ENCODE data around the gene PSAP. TPM values are rescaled to one million over a fixed set of nuclear protein-coding genes. Genes with fewer than 3 reads are reported as not detected.
"Not testable (repeated sequence)": the region's sequence is repeated elsewhere in the genome, so short reads cannot be mapped to it uniquely, and the experiment has no call there.

Gene PSAP
- total RNA-seq = 1,000 to 10,000 TPM; 1,144 to 1,344 TPM

DNA sequence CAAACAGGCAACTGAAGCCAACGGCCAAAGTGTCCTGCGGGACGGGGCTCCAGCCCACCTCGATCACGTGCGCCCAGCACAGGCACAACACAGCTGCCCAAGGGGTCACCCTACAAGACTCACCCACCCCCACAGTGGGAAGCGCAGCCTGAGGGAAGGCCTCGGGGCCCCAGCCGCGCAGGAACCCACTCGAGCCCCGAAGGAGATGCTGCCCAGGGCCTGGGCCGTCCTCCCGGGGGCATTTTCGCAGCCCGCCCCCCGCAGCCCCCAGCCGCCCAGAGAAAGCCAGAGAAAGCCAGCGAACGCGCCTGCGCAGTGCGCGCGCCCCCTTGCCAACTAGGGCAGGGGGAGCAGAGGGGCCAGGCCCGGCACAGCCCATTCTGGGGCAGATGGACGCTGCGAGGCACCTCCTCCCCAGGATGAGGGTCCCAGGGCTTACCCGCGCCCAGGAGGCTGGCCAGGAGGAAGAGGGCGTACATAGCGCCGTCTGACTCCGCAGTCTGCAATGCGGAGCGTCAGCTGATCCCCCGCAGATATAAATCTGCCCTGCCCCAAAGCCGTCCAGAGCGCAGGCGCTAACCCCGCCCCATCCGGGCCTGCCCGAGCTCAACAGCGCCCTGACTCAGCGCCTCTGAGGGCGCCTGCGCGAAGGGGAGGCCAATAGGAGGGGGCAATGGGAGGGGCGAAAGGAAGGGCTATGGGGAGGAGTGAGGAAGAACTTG, at the start of gene PSAP:
Gene PSAP, minus strand, starts transcription at position 509 of the 722 bp plus-strand sequence. Its CDS starts 30 bp downstream, at position 479.
- no peaks in the 10 kb centered on the region for H3K9me3 ChIP-seq
- TF ChIP-seq, protein P1, sequence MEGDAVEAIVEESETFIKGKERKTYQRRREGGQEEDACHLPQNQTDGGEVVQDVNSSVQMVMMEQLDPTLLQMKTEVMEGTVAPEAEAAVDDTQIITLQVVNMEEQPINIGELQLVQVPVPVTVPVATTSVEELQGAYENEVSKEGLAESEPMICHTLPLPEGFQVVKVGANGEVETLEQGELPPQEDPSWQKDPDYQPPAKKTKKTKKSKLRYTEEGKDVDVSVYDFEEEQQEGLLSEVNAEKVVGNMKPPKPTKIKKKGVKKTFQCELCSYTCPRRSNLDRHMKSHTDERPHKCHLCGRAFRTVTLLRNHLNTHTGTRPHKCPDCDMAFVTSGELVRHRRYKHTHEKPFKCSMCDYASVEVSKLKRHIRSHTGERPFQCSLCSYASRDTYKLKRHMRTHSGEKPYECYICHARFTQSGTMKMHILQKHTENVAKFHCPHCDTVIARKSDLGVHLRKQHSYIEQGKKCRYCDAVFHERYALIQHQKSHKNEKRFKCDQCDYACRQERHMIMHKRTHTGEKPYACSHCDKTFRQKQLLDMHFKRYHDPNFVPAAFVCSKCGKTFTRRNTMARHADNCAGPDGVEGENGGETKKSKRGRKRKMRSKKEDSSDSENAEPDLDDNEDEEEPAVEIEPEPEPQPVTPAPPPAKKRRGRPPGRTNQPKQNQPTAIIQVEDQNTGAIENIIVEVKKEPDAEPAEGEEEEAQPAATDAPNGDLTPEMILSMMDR (IDR thresholded peaks at IDR 0.05) = peak in 1 of 4 experiments; percentile 7
- TF ChIP-seq POLR2AphosphoS5 (IDR thresholded peaks at IDR 0.05) = peak; percentile 100
- peak; percentile 97 for TF ChIP-seq POLR2A (IDR thresholded peaks at IDR 0.05)
- WGBS = under 1% methylated on average over 45 of the region's 49 CpGs
- H3K4me3 ChIP-seq = peak within 1 kb of the TSS; percentile 81 to 97
- intact Hi-C loops (cut with DNase I) = no loop called here
- H3K36me3 ChIP-seq = no peaks in the 10 kb centered on the region
- H3K27ac ChIP-seq = peak within 1 kb of the TSS; percentile 95 to 97
- no peaks in the 10 kb centered on the region for H3K27me3 ChIP-seq (replicated peaks; ENCODE audit: insufficient read depth)
- H3K4me1 ChIP-seq (replicated peaks) = peaks cover 6% of the 10 kb centered on the region
- peak; percentile 97 for DNase-seq (ENCODE audit: low spot score)

DNA sequence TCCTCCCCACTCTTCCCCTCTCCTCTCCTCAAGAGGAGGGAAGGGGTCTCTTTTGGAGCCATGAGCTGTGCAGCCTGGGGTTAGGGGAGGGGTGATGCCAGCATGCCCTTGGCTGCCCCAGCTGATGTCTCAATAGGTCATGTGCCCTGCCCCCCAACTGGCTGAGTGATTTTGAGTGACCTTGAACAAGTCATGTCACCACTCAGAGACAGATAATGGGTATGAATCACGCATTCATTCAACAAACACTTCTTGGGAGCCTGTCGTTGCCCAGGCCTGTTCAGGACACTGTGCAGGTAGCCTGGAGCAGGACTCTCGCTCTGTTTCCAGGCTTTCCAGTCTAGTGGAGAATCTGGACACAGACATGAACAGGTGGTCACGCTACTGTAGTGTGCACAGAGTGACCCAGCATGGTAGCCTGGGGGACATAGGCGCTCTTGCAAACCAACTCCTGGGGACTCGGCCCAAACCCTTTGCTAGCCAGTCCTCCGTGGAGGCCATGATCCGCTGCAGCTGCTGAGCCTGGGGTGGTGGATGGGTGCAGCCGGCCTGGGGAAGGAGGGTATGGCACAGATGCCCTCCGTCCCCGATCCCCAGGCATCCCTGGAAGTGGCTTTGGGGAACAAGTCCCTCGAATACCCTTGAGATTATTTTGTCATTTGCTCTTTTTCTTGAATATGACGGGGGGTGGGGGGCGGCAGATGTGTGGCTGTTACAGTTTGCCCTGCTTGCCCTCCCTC, 49.6 kb upstream of the PSAP start:
- intact Hi-C loops (cut with DNase I) = loop anchor here (5.0 kb wide), 1 partner anchor 57 kb away; no protein-coding TSS in a partner anchor
- TF ChIP-seq POLR2A (IDR thresholded peaks at IDR 0.05) = no peak
- TF ChIP-seq POLR2AphosphoS5 (IDR thresholded peaks at IDR 0.05) = no peak
- TF ChIP-seq, protein P1 (IDR thresholded peaks at IDR 0.05) = no peak
- Histone ChIP-seq H3K4me3 (no peak overlapping the region), H3K36me3 (no peaks in the 10 kb centered on the region), H3K4me1 (replicated peaks) (no peaks in the 10 kb centered on the region), H3K27me3 (replicated peaks; ENCODE audit: insufficient read depth) (no peaks in the 10 kb centered on the region), H3K27ac (no peak overlapping the region), H3K9me3 (no peaks in the 10 kb centered on the region)
- 97% methylated on average over 14 of the region's 14 CpGs for WGBS
- DNase-seq (ENCODE audit: low spot score) = no peak

DNA sequence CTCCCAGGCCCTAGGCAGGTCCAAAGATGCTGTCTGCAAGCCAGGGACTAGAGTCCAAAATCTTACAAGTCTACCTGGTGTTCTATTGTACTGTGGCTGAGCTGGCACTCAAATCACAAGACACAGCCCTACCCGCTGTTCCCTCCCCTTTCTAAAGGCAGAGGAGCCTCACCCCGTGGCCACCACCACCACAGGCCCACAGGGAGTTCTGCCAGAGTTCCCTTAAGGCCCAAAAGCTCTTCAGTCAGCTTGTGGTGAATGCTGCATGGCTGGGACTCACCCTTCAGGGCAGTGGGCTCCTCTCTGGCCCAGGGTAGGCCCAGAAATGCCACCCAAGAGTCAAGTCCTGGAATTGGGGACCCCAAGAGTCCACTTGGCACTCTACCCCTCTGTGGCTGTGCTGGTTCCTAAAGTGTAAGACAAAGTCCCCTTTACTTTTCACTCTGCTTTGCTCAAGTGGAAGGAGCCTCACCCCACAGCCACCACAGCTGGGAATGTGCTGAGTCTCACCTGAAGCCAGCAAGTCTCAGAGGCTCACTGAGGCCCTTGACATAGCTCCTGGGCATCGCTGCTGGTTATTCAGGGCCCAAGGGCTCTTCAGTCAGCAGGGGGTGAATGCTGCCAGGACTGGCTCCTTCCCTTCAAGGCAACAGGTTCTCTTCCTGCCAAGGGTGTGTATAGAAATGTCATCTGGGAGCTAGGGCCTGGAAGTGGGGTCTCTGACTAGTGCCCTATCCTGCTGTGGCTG, 48.8 kb upstream of the PSAP start:
- intact Hi-C loops (cut with DNase I) = loop anchor here (5.0 to 10.0 kb wide), 5 partner anchors 57 to 585 kb away; partner anchors contain the start of genes CDH23 and SLC29A3
- Histone ChIP-seq H3K4me3 (no peak overlapping the region), H3K36me3 (no peaks in the 10 kb centered on the region), H3K27me3 (replicated peaks; ENCODE audit: insufficient read depth) (no peaks in the 10 kb centered on the region), H3K4me1 (replicated peaks) (no peaks in the 10 kb centered on the region), H3K9me3 (no peaks in the 10 kb centered on the region), H3K27ac (no peak overlapping the region)
- no peak for DNase-seq (ENCODE audit: low spot score)
- TF ChIP-seq, protein P1 (IDR thresholded peaks at IDR 0.05) = no peak
- no peak for TF ChIP-seq POLR2AphosphoS5 (IDR thresholded peaks at IDR 0.05)
- WGBS = 73% methylated on average over 3 of the region's 3 CpGs

DNA sequence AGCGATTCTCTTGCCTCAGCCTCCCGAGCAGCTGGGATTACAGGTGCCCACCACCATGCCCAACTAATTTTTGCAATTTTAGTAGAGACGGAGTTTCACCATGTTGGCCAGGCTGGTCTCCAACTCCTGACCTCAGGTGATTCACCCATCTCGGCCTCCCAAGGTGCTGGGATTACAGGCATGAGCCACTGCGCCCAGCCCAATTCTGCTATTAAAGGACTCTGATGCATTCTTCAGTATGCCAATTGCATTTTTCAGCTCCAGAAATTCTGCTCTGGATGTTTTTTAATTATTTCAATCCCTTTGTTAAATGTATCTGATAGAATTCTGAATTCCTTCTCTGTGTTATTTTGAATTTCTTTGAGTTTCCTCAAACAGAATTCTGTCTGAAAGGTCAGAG, 47.3 kb upstream of the PSAP start:
- WGBS = 91% methylated on average over 5 of the region's 5 CpGs

DNA sequence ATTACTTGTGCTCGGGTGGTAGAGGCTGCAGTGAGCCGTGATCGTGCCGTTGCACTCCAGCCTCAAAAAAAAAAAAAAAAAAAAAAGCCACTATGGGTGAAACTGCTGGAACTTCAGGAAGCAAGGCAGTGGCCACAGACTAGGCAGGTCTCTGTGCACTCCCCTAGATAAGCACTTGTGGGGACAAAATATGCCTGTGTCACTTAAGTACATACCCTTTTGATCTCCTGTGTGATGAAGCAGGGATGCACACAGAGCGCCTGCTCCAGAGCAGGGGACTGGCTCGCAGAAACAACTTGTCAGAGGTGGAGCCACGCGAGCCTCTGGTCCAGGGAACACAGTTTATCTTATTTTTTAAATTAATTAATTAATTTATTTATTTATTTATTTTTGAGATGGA, 42.9 kb upstream of the PSAP start:
- Histone ChIP-seq H3K36me3 (no peaks in the 10 kb centered on the region), H3K27ac (no peak overlapping the region), H3K27me3 (replicated peaks; ENCODE audit: insufficient read depth) (no peaks in the 10 kb centered on the region), H3K9me3 (no peaks in the 10 kb centered on the region), H3K4me1 (replicated peaks) (no peaks in the 10 kb centered on the region), H3K4me3 (no peak overlapping the region)
- intact Hi-C loops (cut with DNase I) = loop anchor here (10.0 kb wide), 3 partner anchors 79 to 579 kb away; partner anchors contain the start of genes CDH23 and SLC29A3
- no peak for DNase-seq (ENCODE audit: low spot score)
- WGBS = 85% methylated on average over 8 of the region's 8 CpGs
- TF ChIP-seq POLR2A (IDR thresholded peaks at IDR 0.05) = no peak
- TF ChIP-seq, protein P1 (IDR thresholded peaks at IDR 0.05) = no peak
- no peak for TF ChIP-seq POLR2AphosphoS5 (IDR thresholded peaks at IDR 0.05)

More for the DNA sequence above, 47.3 kb upstream of the PSAP start:
- H3K4me1 ChIP-seq (replicated peaks); H3K9me3 ChIP-seq; H3K27ac ChIP-seq; H3K4me3 ChIP-seq; DNase-seq (ENCODE audit: low spot score); H3K27me3 ChIP-seq (replicated peaks; ENCODE audit: insufficient read depth); H3K36me3 ChIP-seq: not testable (repeated sequence)
- intact Hi-C loops (cut with DNase I) = loop anchor here (5.0 to 10.0 kb wide), 4 partner anchors 84 to 584 kb away; partner anchors contain the start of genes CDH23 and SLC29A3

Data from prostate gland (tissue), 2 donors.